AML-193 (cell line): Measurements from ENCODE around the gene MOB3A.
A peak's percentile ranks its signal among the peaks of the same experiment; 100 is the strongest.

Experiments
- DNase-seq, 2 experiments: peaks; one replicate each; lab custom pipeline; 2025; lab: John Stamatoyannopoulos, UW

MOB3A gene

DNA sequence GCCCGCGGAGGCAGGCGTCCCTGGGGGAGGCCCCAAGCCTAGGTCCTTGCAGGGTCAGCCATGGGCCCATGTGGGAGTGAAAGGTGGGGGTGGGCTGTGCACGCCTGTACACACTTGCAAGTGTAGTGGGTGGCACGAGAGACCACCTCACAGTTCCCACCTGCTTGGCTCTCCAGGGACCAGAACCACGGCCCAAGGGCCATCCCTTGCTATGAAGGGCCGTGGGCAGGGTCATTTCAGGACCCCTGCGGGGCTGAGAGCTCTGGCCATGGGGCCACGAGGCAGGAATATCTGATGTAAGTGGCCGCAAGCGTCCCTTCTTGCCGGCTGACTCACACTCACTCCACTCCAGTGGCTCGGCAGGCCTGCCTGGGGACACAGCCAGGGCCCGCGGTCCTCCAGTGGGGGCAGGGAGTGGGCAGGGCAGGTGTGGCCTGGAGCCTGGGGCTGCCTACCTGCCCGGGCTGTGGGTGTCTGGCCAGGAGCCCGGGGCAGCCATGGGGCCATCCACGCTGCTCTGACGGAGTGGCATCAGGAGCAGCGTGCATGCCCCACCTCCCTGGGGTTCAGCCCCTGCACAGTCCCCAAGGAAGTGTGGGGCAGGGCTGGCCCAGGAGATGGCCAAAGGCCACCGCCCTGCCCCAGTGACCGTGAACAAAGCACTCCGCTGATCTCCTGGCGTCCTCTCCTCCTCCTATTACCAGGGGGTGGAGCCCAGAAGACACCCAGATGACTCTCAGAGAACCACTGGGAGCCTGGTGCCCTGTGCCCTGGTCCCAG, 36.5 kb downstream of the MOB3A start:
- DNase-seq: no peak

DNA sequence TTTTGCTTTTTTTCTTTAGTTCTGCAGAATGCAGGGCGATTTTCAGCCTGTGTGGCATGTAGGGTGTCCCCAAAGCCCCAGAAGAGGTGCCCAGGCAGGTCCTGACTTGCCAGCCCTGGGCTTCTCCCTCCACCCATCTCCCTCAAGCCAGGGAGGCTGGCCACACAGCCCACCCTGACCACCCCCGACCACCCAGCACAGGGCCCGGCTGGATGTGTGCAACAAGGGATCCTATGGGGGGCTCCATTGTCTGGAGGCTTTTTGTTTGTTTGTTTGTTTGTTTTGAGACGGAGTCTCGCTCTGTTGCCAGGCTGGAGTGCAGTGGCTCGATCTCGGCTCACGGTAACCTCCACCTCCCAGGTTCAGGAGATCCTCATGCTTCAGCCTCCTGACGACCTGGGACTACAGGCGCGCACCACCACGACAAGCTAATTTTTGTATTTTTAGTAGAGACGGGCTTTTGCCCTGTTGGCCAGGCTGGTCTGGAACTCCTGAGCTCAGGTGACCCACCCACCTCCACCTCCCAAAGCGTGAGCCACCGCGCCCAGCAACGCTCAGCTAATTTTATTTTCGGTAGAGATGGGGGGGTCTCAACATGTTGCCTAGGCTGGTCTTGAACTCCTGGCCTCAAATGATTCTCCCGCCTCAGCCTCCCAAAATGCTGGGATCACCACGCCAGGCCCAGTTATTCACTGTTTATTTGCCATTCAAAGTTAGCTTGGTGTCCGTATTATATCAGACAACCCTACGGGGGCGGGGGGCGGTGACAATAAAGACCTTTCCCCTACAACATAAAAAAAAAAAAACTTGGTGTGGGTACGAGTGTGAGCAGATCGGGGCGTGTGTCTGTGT, 37.3 kb downstream of the MOB3A start:
- no peak for DNase-seq

DNA sequence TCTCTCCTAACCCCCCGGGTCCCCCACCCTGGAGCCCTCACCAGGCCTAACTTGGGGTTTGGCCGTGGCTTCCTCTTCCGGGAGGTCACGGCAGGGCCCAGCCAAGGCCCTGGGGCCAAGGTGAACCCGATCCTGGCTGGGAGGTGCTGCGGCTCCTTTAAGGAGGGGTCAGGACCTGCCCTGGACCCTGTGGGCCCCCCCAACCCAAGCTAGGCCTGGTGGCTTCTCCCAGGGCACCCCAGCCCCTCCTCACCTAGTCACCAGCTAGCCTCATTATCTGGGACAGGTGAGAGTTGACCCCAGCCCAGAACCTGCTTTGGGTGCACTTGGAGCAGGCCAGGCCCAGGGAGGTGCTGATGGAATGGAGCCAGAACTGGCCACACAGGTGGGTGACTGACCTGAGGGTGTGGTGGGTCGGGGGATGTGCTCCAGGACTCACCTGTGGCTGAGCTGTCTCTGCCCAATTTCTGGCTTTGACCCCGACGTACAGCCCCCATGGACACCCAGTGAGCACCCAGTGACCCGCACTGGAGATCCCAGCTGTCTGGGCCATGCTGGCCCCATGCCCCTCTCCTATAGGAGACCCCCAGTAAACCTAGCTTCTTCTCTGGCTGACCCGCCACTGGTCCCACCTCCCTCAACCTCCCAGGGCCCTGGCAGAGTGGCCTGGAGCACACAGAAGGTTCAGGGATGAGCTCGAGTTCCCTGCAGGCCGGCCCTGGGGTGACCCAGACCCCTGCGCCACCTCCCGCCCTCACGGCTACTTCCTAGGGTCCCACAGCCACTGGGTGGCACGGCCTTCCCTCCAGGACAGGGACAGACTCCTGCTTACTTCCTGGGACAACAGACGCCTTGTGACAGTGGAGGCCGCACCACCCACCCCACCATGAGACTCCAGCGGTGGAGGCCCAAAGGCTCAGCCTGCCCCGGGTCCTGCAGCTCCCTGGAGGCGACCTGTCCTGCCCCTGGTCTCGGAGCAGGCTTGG, 38.3 kb downstream of the MOB3A start:
- no peak for DNase-seq

DNA sequence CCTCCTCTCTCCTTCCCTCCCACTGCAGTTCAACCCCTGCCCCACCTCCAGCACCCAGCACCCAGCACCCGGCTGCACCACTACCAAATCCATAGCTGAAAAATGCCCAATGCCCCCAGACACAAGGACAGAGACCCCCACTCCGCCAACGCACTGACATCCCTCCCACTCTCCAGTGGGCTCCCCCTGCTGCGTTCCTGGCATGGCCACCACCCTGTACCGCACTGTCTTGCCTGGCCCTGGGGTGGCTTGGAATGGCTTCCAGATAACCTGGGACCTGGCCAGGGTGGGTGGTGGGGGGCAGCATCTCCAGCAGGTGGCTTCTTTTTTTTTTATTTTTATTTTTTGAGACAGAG, 39.3 kb downstream of the MOB3A start:
- no peak for DNase-seq

DNA sequence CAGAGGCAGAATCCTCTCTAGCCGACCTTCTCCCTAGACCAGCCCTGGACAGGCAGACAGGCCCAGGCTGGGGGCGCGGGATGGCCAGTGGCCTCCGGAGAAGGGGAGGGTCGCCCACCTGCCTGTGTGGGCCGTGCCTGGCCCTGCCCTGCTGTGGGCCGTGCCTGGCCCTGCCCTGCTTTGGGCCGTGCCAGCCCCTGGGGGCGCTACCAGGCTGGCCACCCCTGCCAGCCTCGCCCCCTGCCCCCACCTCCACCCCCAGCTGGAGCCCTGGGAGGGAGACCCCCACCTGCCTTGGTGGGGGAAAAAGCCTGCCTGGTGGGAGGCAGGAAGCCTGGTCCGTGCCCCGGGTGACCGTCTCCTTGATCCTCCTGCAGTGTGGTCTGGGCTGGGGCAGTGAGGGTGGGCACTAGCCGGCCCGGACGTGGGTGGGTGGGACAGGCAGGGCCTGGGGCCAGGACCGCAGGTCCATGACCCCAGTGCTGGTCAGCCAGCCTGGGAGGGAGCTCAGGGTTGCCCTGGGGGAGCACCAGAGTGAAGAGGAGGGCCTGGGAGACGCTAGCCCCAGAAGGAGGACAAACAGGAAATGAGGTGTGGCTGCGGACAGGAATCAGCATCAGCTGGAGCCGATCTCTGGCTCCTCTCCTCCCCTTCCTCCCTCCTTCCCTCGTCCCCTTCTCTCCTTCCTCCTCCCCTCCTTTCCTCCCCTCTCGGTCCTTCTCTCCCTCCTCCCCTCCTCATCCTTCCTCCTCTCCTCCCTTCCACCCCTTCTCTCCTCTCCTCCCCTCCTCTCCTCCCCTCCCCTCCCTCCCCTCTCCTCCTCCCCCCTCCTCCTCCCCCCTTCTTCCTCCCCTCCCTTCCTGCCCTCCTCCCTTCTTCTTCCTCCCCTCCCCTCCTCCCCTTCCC, 39.9 kb downstream of the MOB3A start:
- DNase-seq: no peak

DNA sequence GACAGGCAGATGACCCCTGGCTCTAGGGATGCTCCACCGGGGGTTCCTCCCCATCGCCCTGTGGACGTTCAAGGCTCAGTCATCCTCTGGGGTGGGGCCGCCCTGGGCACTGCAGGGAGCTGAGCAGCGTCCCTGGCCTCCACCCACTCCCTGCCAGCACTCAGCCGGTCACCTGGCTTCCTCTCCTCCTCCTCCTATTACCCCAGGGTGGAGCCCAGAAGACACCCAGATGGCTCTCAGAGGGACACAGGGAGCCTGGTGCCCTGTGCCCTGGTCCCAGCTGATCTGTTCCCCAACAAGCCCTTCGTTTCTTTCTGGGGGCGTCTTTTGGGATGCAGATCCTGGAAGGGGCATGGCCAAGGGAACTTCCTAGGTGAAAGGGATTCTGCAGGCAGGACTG, 41.4 kb downstream of the MOB3A start:
- DNase-seq: no peak

DNA sequence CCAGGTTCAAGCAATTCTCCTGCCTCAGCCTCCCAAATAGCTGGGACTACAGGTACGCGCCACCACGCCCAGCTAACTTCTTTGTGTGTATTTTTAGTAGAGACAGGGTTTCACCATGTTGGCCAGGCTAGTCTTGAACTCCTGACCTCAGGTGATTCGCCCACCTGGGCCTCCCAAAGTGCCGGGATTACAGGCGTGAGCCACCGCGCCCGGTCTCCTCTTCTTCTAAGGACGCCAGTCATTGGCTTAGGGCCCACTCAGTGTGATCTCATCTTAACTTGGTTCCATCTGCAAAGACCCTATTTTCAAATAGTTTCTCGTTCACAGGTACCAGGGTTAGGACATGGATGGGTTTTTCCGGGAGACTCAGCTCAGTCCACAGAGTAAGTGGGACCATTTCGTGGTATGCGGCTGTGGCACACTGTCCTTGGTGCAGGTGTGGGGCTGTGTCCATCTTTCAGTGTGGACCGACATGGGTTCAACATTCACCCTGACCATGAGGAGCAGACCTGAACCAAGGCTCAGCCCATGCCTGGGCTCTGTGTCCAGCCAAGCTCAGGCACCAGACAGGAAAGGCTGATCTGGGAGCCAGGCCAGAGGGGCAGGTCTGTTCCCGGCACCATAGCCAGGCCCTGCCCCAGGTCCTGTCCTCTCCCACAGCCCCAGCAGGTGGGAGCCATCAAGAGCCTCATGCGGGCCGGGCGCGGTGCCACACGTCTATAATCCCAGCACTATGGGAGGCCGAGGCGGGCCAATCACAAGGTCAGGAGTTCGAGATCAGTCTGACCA, 42.3 kb downstream of the MOB3A start:
- DNase-seq: no peak

DNA sequence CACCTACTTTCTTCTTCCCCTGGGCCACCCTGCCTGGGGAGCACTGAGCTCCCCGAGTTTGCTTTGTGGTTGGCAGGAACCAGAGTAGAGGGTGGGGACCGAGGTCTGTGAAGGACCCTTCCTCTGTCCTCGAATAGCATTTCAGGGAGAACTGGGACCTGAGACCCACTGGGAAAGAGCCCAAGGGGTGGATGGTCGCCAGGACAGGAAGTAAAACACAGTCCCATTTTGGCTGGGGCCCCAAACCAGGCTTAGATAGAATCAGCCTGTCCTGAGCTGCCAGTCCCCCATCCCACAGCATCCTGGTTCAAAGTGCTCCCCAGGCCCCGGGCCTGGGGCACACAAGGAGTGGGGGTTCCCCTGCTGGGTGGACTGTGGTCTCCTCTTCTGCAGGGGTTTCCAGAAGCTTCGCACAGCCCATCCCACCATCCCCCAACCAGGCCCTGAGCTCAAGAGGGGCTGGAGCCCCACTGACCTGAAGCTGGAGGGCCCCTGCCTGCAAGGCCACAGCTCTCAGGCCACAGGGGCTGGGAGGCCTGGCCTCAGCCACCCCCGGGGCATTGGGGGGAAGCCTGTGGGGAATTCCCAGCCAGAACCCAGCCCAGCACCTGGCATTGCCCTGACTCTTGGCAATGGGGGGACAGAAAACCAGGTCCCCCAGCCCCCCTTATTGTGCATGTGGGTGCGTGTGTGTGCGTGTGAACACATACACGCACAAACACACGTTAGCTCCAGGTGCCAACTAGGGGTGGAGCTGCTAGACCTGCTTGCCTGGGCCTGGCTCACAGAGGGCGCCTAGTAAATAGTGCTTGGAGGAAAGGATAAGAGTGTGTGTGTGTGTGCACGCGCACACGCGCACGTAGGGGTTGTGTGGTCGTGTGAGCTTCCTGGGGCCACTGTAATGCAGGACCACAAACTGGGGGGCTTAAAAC, 44.1 kb downstream of the MOB3A start:
- DNase-seq: no peak

DNA sequence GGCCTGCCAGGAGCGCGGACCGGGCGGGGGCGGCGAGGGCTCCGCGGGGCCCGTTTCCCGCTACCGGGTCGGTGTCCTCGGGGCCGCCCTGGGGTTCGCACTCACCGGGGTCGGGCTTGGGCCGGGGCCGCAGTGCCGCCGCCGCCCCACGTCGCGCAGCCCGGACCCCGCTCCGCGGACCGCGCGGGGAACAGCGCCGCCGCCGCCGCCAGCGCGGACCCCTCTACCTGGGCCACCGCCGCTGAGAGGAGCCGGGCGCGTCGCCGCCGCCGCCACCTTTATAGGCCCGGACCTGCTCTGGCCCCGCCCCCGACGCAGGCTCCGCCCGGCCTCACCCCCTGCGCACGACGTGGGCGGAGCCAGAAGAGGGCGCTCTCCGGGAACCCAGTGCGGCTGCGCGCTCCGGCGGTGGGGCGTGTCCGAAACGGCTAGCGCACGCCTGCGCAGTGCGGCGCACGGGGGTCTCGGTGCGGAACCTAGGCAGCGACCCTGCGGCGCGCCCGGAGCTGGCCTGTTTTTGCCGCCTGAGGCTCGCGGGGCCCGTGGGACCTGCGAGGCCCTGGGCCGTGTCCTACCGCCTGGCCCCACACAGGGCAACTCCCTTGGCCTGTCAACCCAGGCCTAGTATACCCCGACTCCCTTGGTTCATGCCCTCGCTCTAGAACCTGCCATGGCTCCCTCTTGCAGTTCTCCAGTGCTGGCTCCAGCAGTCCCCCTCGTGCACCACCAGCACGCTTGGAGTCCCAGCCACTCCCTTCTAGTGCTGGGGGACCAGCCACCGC, 44.9 kb downstream of the MOB3A start, which contains the start of gene MKNK2:
Gene MKNK2 (minus strand): TSS at position 254 of the 782 bp plus-strand sequence. CDS start 393 bp downstream, outside the sequence.
- peak; percentile 63 to 74 for DNase-seq

DNA sequence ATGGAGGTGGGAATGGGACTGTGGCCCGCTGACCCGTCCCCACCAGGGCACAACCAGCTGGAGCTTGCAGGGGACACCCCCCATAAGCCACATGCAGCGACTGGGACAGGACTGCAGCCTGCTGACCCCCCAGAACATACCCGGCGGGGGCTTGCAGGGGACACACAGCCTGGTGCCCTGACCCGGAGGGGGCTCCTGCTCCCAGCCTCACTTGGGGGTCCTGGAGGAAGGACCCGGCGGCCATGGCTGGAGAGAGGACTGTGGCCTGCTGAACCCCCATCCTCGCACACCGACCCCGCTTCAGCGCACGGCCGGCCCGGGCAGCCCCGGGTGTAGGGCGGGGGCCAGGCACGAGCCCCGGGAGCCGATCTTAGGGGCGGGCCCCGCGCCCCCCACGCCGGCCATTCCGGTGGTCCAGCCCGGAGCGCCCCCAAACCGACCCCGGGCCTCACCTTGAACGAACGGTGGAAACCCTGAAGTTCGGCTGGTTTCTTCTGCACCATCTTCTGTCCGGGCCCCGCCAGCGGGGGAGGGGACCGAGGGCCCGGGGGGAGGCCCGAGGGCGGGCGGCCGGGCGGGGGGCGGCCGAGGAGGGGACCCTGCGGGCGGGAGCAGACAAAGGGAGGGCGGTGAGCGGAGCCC, 45.7 kb downstream of the MOB3A start:
- DNase-seq: no peak

DNA sequence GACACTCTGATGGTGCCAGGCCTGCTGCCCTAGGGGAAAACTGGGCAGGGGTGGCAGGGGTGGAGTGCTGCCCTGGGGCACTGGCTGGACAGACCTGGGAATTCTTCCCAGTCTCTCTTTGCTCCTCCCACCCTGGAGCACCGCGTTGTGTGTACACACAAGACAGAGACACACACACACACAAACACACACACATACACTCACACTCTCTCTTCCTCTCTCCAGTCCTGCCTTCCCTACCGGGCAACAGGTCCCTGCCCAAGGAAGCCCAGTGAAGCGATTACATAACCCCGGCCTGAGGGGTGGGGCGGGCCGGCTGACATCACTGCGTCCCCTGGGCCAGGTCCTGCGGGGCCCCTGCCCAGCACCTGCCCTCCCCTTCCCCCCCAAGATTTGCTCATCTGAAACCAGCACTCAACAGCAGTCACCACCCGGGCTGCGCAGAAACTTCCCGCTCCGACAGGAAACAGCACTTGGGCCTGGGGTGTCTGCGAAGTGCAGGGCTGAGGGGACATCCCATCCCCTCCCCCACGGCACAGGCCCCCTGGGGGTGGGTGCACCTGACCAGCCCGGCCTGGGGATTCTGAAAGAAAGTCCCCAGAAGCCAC, 46.3 kb downstream of the MOB3A start:
- DNase-seq: peak; percentile 70 to 75

DNA sequence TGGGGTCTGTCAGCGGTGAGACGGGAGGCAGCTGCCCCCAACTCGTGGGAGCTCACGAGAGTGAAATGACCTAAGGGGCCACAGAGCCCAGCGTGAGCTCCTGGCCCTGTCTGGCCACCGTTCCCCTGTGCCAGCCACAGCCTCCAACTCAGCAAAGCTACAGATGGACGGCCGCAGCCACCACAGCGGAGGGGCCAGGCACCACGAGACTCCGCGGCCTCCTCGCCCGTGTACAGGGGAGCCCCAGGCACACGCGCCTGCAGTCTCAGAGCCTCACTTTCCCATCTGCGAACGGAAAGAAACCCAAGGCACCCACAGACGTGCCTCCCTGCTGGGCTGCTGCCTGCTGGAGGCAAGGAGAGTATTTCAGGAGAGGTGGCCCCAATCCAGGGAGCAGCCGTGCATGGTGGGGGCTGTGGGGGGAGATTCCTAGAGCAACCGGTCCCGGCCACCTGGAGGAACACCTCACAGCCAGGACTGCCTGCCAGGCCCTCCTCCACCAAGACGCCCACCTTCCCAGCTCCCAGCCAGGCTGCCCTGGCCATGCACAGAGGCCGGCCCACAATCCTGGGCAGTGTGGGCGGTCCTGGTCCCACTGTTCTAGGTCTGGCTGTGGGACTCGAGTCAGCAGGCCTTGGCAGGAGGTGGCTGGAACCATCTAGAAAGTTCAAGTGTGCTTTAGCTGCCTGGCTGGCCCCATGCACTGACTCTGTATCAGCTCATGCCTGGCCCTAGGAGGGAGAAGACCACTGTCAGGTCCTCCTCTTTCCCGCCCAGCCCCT, 47.0 kb downstream of the MOB3A start:
- no peak for DNase-seq

DNA sequence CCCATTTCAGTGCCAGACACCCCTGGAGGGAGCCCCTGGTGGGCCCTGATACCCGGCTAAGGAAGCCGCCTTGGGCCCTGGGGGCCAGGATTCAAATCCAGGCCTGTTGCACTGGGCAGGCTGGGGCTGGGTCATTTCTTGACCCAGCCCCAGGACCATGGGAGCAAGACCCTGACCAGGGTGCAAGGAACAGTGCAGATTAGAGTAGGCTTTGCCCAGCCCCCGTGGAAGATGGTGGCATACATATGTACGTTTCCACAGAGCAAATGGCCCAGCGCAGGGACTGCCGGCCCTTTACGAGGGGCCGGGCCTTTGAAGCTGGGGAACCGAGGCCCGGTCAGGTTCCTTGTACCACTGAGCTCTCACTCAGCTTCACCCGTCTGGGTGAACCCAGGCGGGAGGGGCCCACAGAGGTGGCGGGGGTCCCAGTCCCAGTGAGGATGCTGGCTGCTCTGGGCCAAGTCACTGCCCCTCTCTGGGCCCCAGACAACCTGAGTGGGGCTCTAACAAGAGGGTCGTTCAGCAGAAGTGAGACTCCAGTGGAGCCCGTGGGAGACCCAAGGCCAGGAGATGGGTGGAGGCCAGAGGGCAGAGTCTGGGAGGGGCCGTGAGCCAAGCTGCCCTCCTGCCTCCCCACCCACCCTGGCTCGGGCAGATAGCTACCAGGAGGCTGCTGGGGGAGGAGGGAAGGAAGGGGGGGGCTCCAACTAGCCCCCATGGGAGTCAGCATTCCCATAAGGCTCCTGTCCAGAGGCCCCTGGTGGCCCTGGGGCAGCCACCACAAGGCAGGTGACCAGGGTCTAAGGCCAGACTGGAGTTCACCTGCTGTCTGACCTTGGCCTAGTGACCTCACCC, 47.8 kb downstream of the MOB3A start:
- no peak for DNase-seq

DNA sequence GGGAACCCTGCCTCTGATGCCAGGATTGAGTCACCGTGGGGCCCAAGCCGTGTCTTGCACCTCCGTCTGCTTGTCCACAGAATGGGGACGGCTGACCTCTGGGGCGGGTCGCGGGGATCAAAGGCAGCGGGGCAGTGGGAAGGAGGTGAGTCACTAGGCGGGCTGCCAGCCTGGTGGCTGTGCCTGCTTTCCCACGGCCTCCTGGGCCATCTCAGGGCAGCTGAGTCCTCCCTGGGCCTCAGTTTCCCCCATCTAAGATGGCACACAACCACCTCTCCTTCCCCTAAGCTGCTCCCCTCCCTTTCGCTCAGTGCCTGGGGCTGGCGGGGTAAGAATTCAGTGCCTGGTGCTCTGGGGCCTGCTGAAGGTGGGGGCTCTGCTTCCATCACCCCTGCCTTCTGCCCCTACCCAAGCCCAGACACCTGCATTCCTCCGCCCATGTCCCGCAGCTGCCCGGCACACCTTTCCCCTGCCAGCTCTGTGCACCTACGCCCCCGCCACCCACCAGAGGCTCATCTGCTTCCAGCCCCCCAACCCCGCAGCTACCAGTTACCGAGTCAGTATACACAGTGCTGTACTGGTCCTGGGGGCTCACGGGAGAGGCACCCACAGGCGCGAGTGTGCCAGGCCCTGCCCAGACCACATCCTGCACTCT, 48.5 kb downstream of the MOB3A start:
- DNase-seq: no peak

DNA sequence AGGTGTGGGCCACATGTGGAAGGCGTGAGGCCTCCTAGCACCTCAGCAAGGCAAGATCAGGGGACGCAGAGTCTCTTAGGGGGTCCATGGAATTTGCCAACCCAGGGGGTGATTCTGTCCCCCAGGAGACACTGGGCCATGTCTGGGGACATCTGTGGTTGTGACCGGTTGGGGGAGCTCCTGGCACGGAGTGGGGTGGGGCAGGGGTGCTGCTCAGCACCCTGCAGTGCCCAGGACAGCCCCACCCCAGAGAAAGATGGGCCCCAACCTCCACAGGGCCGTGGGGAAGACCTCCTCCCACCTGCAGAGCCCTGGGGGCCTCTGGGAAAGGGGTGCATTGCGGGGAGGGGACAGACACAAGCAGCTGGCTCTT, 49.1 kb downstream of the MOB3A start:
- DNase-seq: no peak
